ENCODE results near the gene BAK1. TPM values are rescaled to one million over a fixed set of nuclear protein-coding genes. Genes with fewer than 3 reads are reported as not detected.

The BAK1 gene
- polyA plus RNA-seq, 1 experiment: 24.5 TPM

GRCh38 chr6:33576668-33577067 is 3.4 kb downstream of the BAK1 start:
- ChIA-PET CTCF (interaction anchor here (0.9 to 17.2 kb wide), 3 partner anchors 13 to 146 kb away, joined by 3 to 335 read pairs (median 3); partner anchors contain the start of gene UQCC2), POLR2A (no interaction called here)
- no peak overlapping the region for H3K4me3 ChIP-seq (ENCODE audit: low read depth, low read length)
- DNase-seq (ENCODE audit: low read depth): no peak
- peaks cover 25% of the 10 kb centered on the region for H3K36me3 ChIP-seq (ENCODE audit: control insufficient read depth, insufficient read depth, low read length)
- TF ChIP-seq, protein P1, sequence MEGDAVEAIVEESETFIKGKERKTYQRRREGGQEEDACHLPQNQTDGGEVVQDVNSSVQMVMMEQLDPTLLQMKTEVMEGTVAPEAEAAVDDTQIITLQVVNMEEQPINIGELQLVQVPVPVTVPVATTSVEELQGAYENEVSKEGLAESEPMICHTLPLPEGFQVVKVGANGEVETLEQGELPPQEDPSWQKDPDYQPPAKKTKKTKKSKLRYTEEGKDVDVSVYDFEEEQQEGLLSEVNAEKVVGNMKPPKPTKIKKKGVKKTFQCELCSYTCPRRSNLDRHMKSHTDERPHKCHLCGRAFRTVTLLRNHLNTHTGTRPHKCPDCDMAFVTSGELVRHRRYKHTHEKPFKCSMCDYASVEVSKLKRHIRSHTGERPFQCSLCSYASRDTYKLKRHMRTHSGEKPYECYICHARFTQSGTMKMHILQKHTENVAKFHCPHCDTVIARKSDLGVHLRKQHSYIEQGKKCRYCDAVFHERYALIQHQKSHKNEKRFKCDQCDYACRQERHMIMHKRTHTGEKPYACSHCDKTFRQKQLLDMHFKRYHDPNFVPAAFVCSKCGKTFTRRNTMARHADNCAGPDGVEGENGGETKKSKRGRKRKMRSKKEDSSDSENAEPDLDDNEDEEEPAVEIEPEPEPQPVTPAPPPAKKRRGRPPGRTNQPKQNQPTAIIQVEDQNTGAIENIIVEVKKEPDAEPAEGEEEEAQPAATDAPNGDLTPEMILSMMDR (IDR thresholded peaks at IDR 0.05; ENCODE audit: insufficient read depth, low read depth, low read length): no peak
- no peaks in the 10 kb centered on the region for H3K27me3 ChIP-seq (ENCODE audit: control insufficient read depth, insufficient read depth, low read length)

- DNase-seq (ENCODE audit: low read depth): no peak
- Histone ChIP-seq H3K4me3 (ENCODE audit: low read depth, low read length) (no peak overlapping the region), H3K27me3 (ENCODE audit: control insufficient read depth, insufficient read depth, low read length) (no peaks in the 10 kb centered on the region), H3K36me3 (ENCODE audit: control insufficient read depth, insufficient read depth, low read length) (peaks cover 25% of the 10 kb centered on the region)
- TF ChIP-seq, protein P1 (IDR thresholded peaks at IDR 0.05; ENCODE audit: insufficient read depth, low read depth, low read length): no peak
- POLR2A ChIA-PET: no interaction called here
- CTCF ChIA-PET: interaction anchor here (0.6 to 17.2 kb wide), 4 partner anchors 10 to 131 kb away, joined by 3 to 335 read pairs (median 4); partner anchors contain the start of gene UQCC2
Observed at GRCh38 chr6:33575211-33575610, 4.9 kb downstream of the BAK1 start.

DNA sequence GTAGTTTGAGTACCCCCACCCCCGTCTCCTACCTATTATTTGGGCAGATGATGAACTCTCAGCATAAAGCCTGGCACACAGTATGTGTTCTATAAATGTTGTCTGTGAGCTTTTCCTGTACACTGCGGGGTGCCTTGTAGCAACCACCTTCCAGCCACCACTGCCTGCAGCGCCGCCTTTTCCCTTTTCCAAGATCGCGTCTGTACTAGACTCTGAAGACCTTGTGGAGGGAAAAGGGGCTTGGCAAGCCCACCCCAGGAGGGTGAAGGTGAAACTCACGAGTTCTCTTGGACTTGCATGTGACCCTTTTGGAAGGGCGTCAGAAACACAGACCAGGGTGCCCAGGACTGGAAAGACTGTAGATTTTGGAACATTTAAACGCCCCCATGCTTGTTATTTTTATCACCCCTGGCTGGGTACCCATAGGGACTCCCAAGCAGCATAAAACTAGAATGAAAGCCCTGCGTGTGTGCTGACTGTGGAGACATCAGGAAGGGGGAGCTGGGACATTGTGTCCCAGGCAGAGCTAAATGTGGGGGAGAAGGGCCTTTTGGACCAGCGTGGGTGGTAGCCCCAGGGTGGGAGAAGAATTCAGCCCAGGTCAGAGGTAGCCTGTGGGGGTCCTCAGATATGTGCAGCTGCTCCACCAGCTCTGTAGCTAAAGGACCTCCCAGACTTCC is 8.3 kb downstream of the BAK1 start:
- Histone ChIP-seq H3K4me3 (ENCODE audit: low read depth, low read length) (peak overlapping the region; percentile 62), H3K27me3 (ENCODE audit: control insufficient read depth, insufficient read depth, low read length) (no peaks in the 10 kb centered on the region), H3K36me3 (ENCODE audit: control insufficient read depth, insufficient read depth, low read length) (peaks cover 19% of the 10 kb centered on the region)
- TF ChIP-seq, protein P1 (IDR thresholded peaks at IDR 0.05; ENCODE audit: insufficient read depth, low read depth, low read length): no peak
- ChIA-PET CTCF (interaction anchor here (1.2 kb wide), 1 partner anchor 12 kb away, joined by 3 read pairs; no protein-coding TSS in a partner anchor), POLR2A (no interaction called here)
- no peak for DNase-seq (ENCODE audit: low read depth)

GRCh38 chr6:33570806-33571636 is 9.1 kb downstream of the BAK1 start:
- TF ChIP-seq, protein P1 (IDR thresholded peaks at IDR 0.05; ENCODE audit: insufficient read depth, low read depth, low read length): no peak
- DNase-seq (ENCODE audit: low read depth): no peak
- Histone ChIP-seq H3K36me3 (ENCODE audit: control insufficient read depth, insufficient read depth, low read length) (peaks cover 19% of the 10 kb centered on the region), H3K4me3 (ENCODE audit: low read depth, low read length) (peak overlapping the region; percentile 62), H3K27me3 (ENCODE audit: control insufficient read depth, insufficient read depth, low read length) (no peaks in the 10 kb centered on the region)
- POLR2A ChIA-PET: no interaction called here
- CTCF ChIA-PET: interaction anchor here (1.0 to 1.2 kb wide), 2 partner anchors 12 to 14 kb away, joined by 3 read pairs; no protein-coding TSS in a partner anchor

Measured in BJ (cell line).